GM23248 (cell line): ENCODE measurements around the gene PIGN. TPM values are rescaled to one million over a fixed set of nuclear protein-coding genes. Genes with fewer than 3 reads are reported as not detected.

Experiments
- DNase-seq: peaks from one replicate; pipeline ENCODE4 v3.0.0-alpha.2; 2015
- H2AFZ ChIP-seq: fragments of 200-600 bp; sonication (generic); 2 replicates; pipeline ENCODE4 v1.6.1; 2016; ENCODE audit warnings: antibody characterized with exemption
- H3F3A ChIP-seq: fragments of 200-600 bp; sonication (generic); 2 replicates; pipeline ENCODE4 v1.6.1; 2016; ENCODE audit warnings: mild to moderate bottlenecking, antibody characterized with exemption, mixed run types; ENCODE audit not compliant: insufficient read depth
- H3K27ac ChIP-seq: fragments of 200-600 bp; sonication (generic); 2 replicates; pipeline ENCODE4 v1.5.1; 2016; ENCODE audit warnings: mild to moderate bottlenecking
- H3K27me3 ChIP-seq: fragments of 200-600 bp; sonication (generic); replicated peaks from 2 replicates; pipeline ENCODE4 v1.6.1; 2016; ENCODE audit warnings: mild to moderate bottlenecking; ENCODE audit not compliant: insufficient read depth
- H3K36me3 ChIP-seq: fragments of 200-600 bp; sonication (generic); 2 replicates; pipeline ENCODE4 v1.6.1; 2016; ENCODE audit warnings: low read depth, mild to moderate bottlenecking
- H3K4me1 ChIP-seq: fragments of 200-600 bp; sonication (generic); 2 replicates; pipeline ENCODE4 v1.6.1; 2016; ENCODE audit warnings: mild to moderate bottlenecking; ENCODE audit not compliant: insufficient read depth
- H3K4me2 ChIP-seq: fragments of 200-600 bp; sonication (generic); one replicate; pipeline ENCODE4 v1.6.1; 2016; ENCODE audit warnings: mild to moderate bottlenecking; ENCODE audit not compliant: unreplicated experiment
- H3K4me3 ChIP-seq: fragments of 200-600 bp; sonication (generic); 2 replicates; pipeline ENCODE4 v1.5.1; 2016; ENCODE audit warnings: mild to moderate bottlenecking
- H3K79me2 ChIP-seq: fragments of 200-600 bp; sonication (generic); 2 replicates; pipeline ENCODE4 v1.6.1; 2016; ENCODE audit warnings: mild to moderate bottlenecking; ENCODE audit not compliant: insufficient read depth
- H3K9ac ChIP-seq: fragments of 200-600 bp; sonication (generic); 2 replicates; pipeline ENCODE4 v1.6.1; 2016; ENCODE audit warnings: mild to moderate bottlenecking
- H3K9me2 ChIP-seq: fragments of 200-600 bp; sonication (generic); 2 replicates; pipeline ENCODE4 v1.6.1; 2016; ENCODE audit warnings: mixed run types, mild to moderate bottlenecking, moderate library complexity; ENCODE audit not compliant: insufficient read depth
- H3K9me3 ChIP-seq: fragments of 200-600 bp; sonication (generic); one replicate; pipeline ENCODE4 v1.6.1; 2017; ENCODE audit warnings: low read depth
- H4K20me1 ChIP-seq: fragments of 200-600 bp; sonication (generic); 2 replicates; pipeline ENCODE4 v1.6.0; 2016; ENCODE audit not compliant: insufficient read depth
- EZH2 ChIP-seq: fragments of 200-600 bp; sonication (generic); IDR thresholded peaks from 2 replicates; pipeline ENCODE4 v1.6.1; 2018; ENCODE audit warnings: antibody characterized with exemption, mild to moderate bottlenecking; ENCODE audit not compliant: insufficient read depth, poor library complexity, severe bottlenecking
- EZH2phosphoT487 ChIP-seq: fragments of 200-600 bp; sonication (generic); IDR thresholded peaks from 2 replicates; pipeline ENCODE4 v1.6.1; 2018; ENCODE audit warnings: antibody characterized with exemption, moderate library complexity, mild to moderate bottlenecking, low read depth; ENCODE audit not compliant: insufficient read depth
- WGBS, 2 experiments: methylation state at CpG; one replicate each; pipeline ENCODE4 v1.1.6; 2015 to 2017; ENCODE audit warnings: low lambda C conversion rate in 2 of 2, low coverage in 1 of 2; ENCODE audit errors: missing lambda C conversion rate in 2 of 2; 5-methylcytosine and 5-hydroxymethylcytosine counted together
- in situ Hi-C: fragments of 300-500 bp; cut with MboI; formaldehyde crosslinking; loops from 2 replicates; pipeline ENCODE4 v1.15.0; 2020
- polyA plus RNA-seq: library from polyadenylated mRNA; unstranded; fragments of >200 nt; fragmentation: Nextera tagmentation; extraction: Ambion mirVana; gene quantifications from 2 replicates; pipeline ENCODE4 v1.2.1, GENCODE V29; 2016
- total RNA-seq: library from RNA; depleted of rRNA; stranded (reverse); fragments of >200 nt; shearing (Covaris generic); gene quantifications from 2 replicates; pipeline ENCODE4 v1.2.3, GENCODE V29; 2014

The PIGN gene
- total and polyA plus RNA-seq, 2 experiments from 2014 or later = 16.0 to 27.2 TPM

GRCh38 chr18:62165583-62165982 is 21.3 kb downstream of the PIGN start:
- H2AFZ ChIP-seq = no peak overlapping the region
- no peaks in the 10 kb centered on the region for H3F3A ChIP-seq
- H3K4me3 ChIP-seq = no peak overlapping the region
- no peak overlapping the region for H3K9ac ChIP-seq
- in situ Hi-C loops = no loop called here
- H3K27ac ChIP-seq = no peak overlapping the region
- H3K9me3 ChIP-seq = no peaks in the 10 kb centered on the region
- H3K36me3 ChIP-seq = no peaks in the 10 kb centered on the region
- DNase-seq = no peak
- H3K4me1 ChIP-seq = no peaks in the 10 kb centered on the region
- H4K20me1 ChIP-seq = no peaks in the 10 kb centered on the region
- H3K4me2 ChIP-seq = no peak overlapping the region
- WGBS, 2 experiments = 96 to 97% methylated on average over 3 of the region's 3 CpGs
- no peak for TF ChIP-seq EZH2phosphoT487
- TF ChIP-seq EZH2 = no peak
- no peaks in the 10 kb centered on the region for H3K79me2 ChIP-seq
- H3K27me3 ChIP-seq = no peaks in the 10 kb centered on the region
- no peaks in the 10 kb centered on the region for H3K9me2 ChIP-seq

- Histone ChIP-seq H3K4me1 (no peaks in the 10 kb centered on the region), H3K36me3 (no peaks in the 10 kb centered on the region), H3K79me2 (no peaks in the 10 kb centered on the region), H3F3A (no peaks in the 10 kb centered on the region), H4K20me1 (no peaks in the 10 kb centered on the region), H3K4me2 (no peak overlapping the region), H2AFZ (no peak overlapping the region), H3K9me3 (no peaks in the 10 kb centered on the region), H3K27me3 (no peaks in the 10 kb centered on the region), H3K9me2 (no peaks in the 10 kb centered on the region), H3K4me3 (no peak overlapping the region), H3K27ac (no peak overlapping the region), H3K9ac (no peak overlapping the region)
- in situ Hi-C loops = no loop called here
- WGBS, 2 experiments = 63 to 68% methylated on average over 5 of the region's 5 CpGs
- DNase-seq = no peak
- TF ChIP-seq EZH2 = no peak
- no peak for TF ChIP-seq EZH2phosphoT487
Measured at GRCh38 chr18:62164855-62165487, 21.9 kb downstream of the PIGN start.

- WGBS, 2 experiments = 82 to 85% methylated on average over 7 of the region's 7 CpGs
- Histone ChIP-seq H3K27me3 (no peaks in the 10 kb centered on the region), H3K9me2 (no peaks in the 10 kb centered on the region), H3K4me3 (no peak overlapping the region), H3K9ac (no peak overlapping the region), H3K27ac (no peak overlapping the region), H3K79me2 (no peaks in the 10 kb centered on the region), H4K20me1 (no peaks in the 10 kb centered on the region), H2AFZ (no peak overlapping the region), H3K4me2 (no peak overlapping the region), H3K9me3 (no peaks in the 10 kb centered on the region), H3K36me3 (no peaks in the 10 kb centered on the region), H3F3A (no peaks in the 10 kb centered on the region), H3K4me1 (no peaks in the 10 kb centered on the region)
- TF ChIP-seq EZH2phosphoT487 (no peak), EZH2 (no peak)
- DNase-seq = no peak
- in situ Hi-C loops = no loop called here
Measured at GRCh38 chr18:62164310-62164709, 22.5 kb downstream of the PIGN start.

- no peaks in the 10 kb centered on the region for H3K36me3 ChIP-seq
- no peaks in the 10 kb centered on the region for H3K27me3 ChIP-seq
- no peaks in the 10 kb centered on the region for H3K79me2 ChIP-seq
- H3K4me2 ChIP-seq = no peak overlapping the region
- H3K27ac ChIP-seq = no peak overlapping the region
- WGBS, 2 experiments = 90 to 91% methylated on average over 1 of the region's 1 CpG
- no peaks in the 10 kb centered on the region for H4K20me1 ChIP-seq
- H3K4me3 ChIP-seq = no peak overlapping the region
- H3K9ac ChIP-seq = no peak overlapping the region
- no peaks in the 10 kb centered on the region for H3K9me3 ChIP-seq
- no peaks in the 10 kb centered on the region for H3F3A ChIP-seq
- no peak for DNase-seq
- H3K4me1 ChIP-seq = no peaks in the 10 kb centered on the region
- in situ Hi-C loops = no loop called here
- H3K9me2 ChIP-seq = no peaks in the 10 kb centered on the region
- H2AFZ ChIP-seq = no peak overlapping the region
- TF ChIP-seq EZH2phosphoT487 = no peak
- no peak for TF ChIP-seq EZH2
Measured at GRCh38 chr18:62157843-62158242, 29.0 kb downstream of the PIGN start.

GRCh38 chr18:62152844-62153243 is 34.0 kb downstream of the PIGN start:
- H4K20me1 ChIP-seq = no peaks in the 10 kb centered on the region

More at GRCh38 chr18:62152844-62153243, 34.0 kb downstream of the PIGN start:
- DNase-seq = no peak
- no peak overlapping the region for H3K27ac ChIP-seq
- H3K36me3 ChIP-seq = no peaks in the 10 kb centered on the region
- no peak for TF ChIP-seq EZH2
- TF ChIP-seq EZH2phosphoT487 = no peak
- WGBS, 2 experiments = 96 to 100% methylated on average over 1 of the region's 1 CpG
- H3K27me3 ChIP-seq = no peaks in the 10 kb centered on the region
- no peaks in the 10 kb centered on the region for H3K4me1 ChIP-seq
- no peaks in the 10 kb centered on the region for H3K79me2 ChIP-seq
- no peak overlapping the region for H3K9ac ChIP-seq
- in situ Hi-C loops = no loop called here
- H3K9me3 ChIP-seq = no peaks in the 10 kb centered on the region
- H3K4me3 ChIP-seq = no peak overlapping the region
- H3K4me2 ChIP-seq = no peak overlapping the region
- no peak overlapping the region for H2AFZ ChIP-seq
- H3F3A ChIP-seq = no peaks in the 10 kb centered on the region
- no peaks in the 10 kb centered on the region for H3K9me2 ChIP-seq
